KMS-11 (cell line): Measurements from ENCODE around the gene CLSTN1.

Experiments used
- H2AFZ ChIP-seq: fragments of 200-600 bp; sonication (generic); 2 replicates; pipeline ENCODE4 v1.6.1; 2016; ENCODE audit warnings: antibody characterized with exemption, mixed run types, low read depth
- H3K27ac ChIP-seq: fragments of 200-600 bp; sonication (generic); 2 replicates; pipeline ENCODE4 v1.6.1; 2016; ENCODE audit warnings: mild to moderate bottlenecking, mixed run types
- H3K27me3 ChIP-seq: fragments of 200-600 bp; sonication (generic); 2 replicates; pipeline ENCODE4 v1.6.1; 2017; ENCODE audit warnings: mild to moderate bottlenecking, low read depth, mixed run types, moderate library complexity; ENCODE audit not compliant: insufficient read depth
- H3K36me3 ChIP-seq: fragments of 200-600 bp; sonication (generic); 2 replicates; pipeline ENCODE4 v1.6.1; 2017; ENCODE audit warnings: mild to moderate bottlenecking, mixed run types; ENCODE audit not compliant: insufficient read depth
- H3K4me1 ChIP-seq: fragments of 200-600 bp; sonication (generic); 2 replicates; pipeline ENCODE4 v1.6.1; 2016; ENCODE audit warnings: mild to moderate bottlenecking, low read depth, mixed run types; ENCODE audit not compliant: poor library complexity, severe bottlenecking
- H3K4me2 ChIP-seq: fragments of 200-600 bp; sonication (generic); 2 replicates; pipeline ENCODE4 v1.7.0; 2016; ENCODE audit warnings: mild to moderate bottlenecking, mixed run types
- H3K4me3 ChIP-seq: fragments of 200-600 bp; sonication (generic); IDR thresholded peaks from 2 replicates; pipeline ENCODE4 v1.6.1; 2017; ENCODE audit warnings: low read depth, low read length, mixed read lengths; ENCODE audit not compliant: insufficient read depth
- H3K79me2 ChIP-seq: fragments of 200-600 bp; sonication (generic); 2 replicates; pipeline ENCODE4 v1.6.1; 2016; ENCODE audit warnings: low read depth, mixed run types; ENCODE audit not compliant: insufficient read depth
- H3K9ac ChIP-seq: fragments of 200-600 bp; sonication (generic); 2 replicates; pipeline ENCODE4 v1.6.1; 2016; ENCODE audit warnings: mild to moderate bottlenecking, mixed run types
- H4K20me1 ChIP-seq: fragments of 200-600 bp; sonication (generic); 2 replicates; pipeline ENCODE4 v1.6.1; 2016; ENCODE audit warnings: mild to moderate bottlenecking, mixed run types; ENCODE audit not compliant: insufficient read depth
- TF ChIP-seq, protein P1 (sequence below): fragments of 200-600 bp; sonication (generic); conservative IDR thresholded peaks from 2 replicates; pipeline ENCODE4 v1.6.1; 2017; ENCODE audit warnings: low read depth, mild to moderate bottlenecking, antibody characterized with exemption, low read length, moderate library complexity, mixed read lengths

Gene CLSTN1

DNA sequence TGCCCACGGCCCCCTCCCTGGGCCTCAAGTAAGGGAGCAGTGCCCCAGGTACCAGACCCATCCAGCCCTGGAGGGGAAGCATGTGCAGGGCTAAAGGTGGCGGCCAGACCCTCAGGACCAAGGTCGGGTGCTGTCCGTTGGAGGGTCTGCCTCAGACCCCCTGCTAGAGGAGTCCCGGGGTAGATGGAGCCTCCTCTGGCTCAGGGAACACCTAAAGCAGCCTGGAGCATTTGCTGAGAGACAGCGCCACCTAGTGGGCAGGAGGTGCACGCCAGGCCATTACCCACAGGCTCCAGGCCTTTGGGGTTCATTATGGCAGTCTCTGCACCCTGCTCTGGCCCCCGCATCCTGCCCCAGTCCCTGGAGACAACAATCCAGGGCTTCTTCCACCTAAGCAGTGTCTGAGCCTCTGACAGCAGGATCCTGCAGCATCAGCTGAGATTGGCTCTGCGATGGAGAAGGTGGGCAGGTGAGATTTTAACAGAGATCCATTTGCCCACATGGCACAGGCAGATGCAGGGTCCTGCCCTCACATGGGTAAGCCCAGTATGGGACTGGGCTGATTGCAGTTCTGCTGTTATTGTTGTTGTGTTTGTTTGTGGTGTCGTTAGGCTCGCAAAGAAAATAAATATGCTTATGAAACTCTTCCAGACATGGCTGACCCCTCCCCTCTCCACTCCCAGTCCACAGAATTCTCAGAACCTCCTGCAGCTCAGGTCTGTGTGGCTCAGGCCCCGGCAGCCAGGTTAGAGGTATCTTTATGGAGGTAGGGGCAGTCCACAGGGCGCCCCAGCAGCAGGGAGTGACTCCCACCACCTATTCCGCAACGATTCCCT lies 43.9 kb upstream of the CLSTN1 start:
- no peaks in the 10 kb centered on the region for H4K20me1 ChIP-seq
- no peaks in the 10 kb centered on the region for H3K36me3 ChIP-seq
- TF ChIP-seq, protein P1, sequence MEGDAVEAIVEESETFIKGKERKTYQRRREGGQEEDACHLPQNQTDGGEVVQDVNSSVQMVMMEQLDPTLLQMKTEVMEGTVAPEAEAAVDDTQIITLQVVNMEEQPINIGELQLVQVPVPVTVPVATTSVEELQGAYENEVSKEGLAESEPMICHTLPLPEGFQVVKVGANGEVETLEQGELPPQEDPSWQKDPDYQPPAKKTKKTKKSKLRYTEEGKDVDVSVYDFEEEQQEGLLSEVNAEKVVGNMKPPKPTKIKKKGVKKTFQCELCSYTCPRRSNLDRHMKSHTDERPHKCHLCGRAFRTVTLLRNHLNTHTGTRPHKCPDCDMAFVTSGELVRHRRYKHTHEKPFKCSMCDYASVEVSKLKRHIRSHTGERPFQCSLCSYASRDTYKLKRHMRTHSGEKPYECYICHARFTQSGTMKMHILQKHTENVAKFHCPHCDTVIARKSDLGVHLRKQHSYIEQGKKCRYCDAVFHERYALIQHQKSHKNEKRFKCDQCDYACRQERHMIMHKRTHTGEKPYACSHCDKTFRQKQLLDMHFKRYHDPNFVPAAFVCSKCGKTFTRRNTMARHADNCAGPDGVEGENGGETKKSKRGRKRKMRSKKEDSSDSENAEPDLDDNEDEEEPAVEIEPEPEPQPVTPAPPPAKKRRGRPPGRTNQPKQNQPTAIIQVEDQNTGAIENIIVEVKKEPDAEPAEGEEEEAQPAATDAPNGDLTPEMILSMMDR = peak; percentile 98
- no peak overlapping the region for H3K4me2 ChIP-seq
- no peak overlapping the region for H3K27ac ChIP-seq
- no peak overlapping the region for H3K9ac ChIP-seq
- no peaks in the 10 kb centered on the region for H3K27me3 ChIP-seq
- peaks cover 6% of the 10 kb centered on the region for H3K4me1 ChIP-seq
- peak overlapping the region; percentile 21 for H2AFZ ChIP-seq
- no peak overlapping the region for H3K4me3 ChIP-seq
- no peaks in the 10 kb centered on the region for H3K79me2 ChIP-seq

DNA sequence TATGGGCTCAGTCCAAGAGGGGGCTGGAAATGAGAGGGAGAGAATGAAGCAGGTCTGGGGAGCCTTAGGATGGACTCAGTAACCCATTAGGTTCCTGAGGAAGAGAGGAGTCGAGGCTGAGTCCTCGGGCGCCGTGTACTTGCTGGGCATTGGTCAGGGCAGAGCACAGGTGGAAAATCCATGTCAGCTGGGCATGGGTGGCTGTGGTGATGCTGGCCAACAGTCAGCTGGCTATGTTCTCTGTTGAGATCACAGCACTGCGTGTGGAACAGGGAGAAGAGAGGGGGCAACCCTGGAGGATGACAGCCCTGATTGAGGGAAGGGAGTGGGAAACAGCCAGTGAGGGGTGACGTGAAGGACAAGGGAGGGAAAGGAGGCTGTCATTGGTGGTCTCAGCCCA lies 43.1 kb upstream of the CLSTN1 start:
- TF ChIP-seq, protein P1 = no peak
- H3K36me3 ChIP-seq = no peaks in the 10 kb centered on the region
- peaks cover 6% of the 10 kb centered on the region for H3K4me1 ChIP-seq
- H3K79me2 ChIP-seq = no peaks in the 10 kb centered on the region
- H3K27me3 ChIP-seq = no peaks in the 10 kb centered on the region
- H3K4me2 ChIP-seq = no peak overlapping the region
- H3K9ac ChIP-seq = no peak overlapping the region
- no peaks in the 10 kb centered on the region for H4K20me1 ChIP-seq
- H3K27ac ChIP-seq = no peak overlapping the region
- no peak overlapping the region for H2AFZ ChIP-seq
- H3K4me3 ChIP-seq = no peak overlapping the region

DNA sequence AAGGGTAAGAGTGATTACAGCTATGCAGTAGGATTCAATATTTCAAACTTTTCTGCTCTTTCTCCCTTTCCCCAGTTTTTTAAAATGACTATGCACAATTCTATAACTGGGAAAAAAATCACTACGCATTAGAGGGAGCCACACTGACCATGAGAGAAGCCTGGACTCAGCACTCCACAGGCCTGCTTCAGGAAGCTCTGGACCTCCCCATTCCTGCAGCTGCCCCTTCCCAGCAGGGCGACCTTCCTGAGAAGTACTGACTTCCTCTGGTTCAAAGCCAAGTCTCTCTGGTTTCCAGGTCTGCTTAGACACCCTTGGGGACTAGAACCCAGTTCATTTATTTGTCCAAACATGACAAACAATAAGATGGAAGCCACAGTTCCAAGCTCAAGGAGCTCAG lies 42.0 kb upstream of the CLSTN1 start:
- no peak overlapping the region for H3K27ac ChIP-seq
- H3K4me2 ChIP-seq = no peak overlapping the region

DNA sequence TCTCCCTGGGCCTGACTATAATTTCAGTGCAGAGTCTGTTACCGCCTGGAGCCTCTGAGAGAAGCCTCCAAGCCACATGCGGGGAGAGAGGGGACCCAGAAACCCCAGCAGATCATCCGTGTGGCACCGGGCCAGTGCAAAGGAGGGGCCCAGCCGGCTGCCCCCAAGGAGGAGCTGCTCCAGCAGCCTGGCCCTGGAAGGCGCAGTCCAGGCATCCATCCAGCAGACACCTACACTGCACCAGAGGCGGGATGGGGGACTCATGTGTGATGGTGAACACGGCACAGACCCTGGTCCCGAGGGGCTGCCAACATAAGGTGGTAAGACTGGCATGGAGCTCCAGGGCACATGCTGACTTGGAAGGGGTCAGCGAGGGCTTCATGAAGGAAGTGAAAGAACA lies 39.6 kb upstream of the CLSTN1 start:
- Histone ChIP-seq H3K36me3 (no peaks in the 10 kb centered on the region), H3K9ac (no peak overlapping the region), H3K4me1 (peaks cover 6% of the 10 kb centered on the region), H3K27ac (no peak overlapping the region), H3K4me3 (no peak overlapping the region), H3K4me2 (no peak overlapping the region), H2AFZ (no peak overlapping the region), H4K20me1 (no peaks in the 10 kb centered on the region), H3K27me3 (no peaks in the 10 kb centered on the region), H3K79me2 (no peaks in the 10 kb centered on the region)
- TF ChIP-seq, protein P1 = no peak

More for the DNA sequence above, 42.0 kb upstream of the CLSTN1 start:
- Histone ChIP-seq H3K79me2 (no peaks in the 10 kb centered on the region), H3K4me1 (peaks cover 6% of the 10 kb centered on the region), H4K20me1 (no peaks in the 10 kb centered on the region), H3K36me3 (no peaks in the 10 kb centered on the region), H2AFZ (no peak overlapping the region), H3K9ac (no peak overlapping the region), H3K4me3 (no peak overlapping the region), H3K27me3 (no peaks in the 10 kb centered on the region)
- TF ChIP-seq, protein P1 = no peak
